H1 (cell line): Measurements from ENCODE around the gene PRPF39. TPM values are rescaled to one million over a fixed set of nuclear protein-coding genes. Genes with fewer than 3 reads are reported as not detected.
A peak's percentile ranks its signal among the peaks of the same experiment; 100 is the strongest.

Source experiments
- CTCF ChIA-PET: fragments of 300-600 bp; sonication (Branson Sonifier 250); formaldehyde crosslinking; loops from one replicate; lab custom pipeline; 2021; ENCODE audit not compliant: partially characterized antibody; lab: Charles Lee
- POLR2A ChIA-PET: fragments of 300-600 bp; sonication (Branson Sonifier 250); formaldehyde crosslinking; loops from one replicate; lab custom pipeline; 2021; ENCODE audit warnings: inconsistent platforms; ENCODE audit not compliant: partially characterized antibody; lab: Charles Lee
- DNase-seq, 2 experiments: peaks; one replicate each; pipeline versions ENCODE4 v3.0.0 to v3.0.0-alpha.2; 2010 to 2022; ENCODE audit warnings: low spot score in 2 of 2, low read depth in 1 of 2, mixed read lengths in 1 of 2
- FAIRE-seq: peaks from 2 replicates; lab custom pipeline; 2011; peaks lifted over from hg19 to GRCh38; lab: Jason Lieb, UNC
- H2AFZ ChIP-seq: 2 replicates; pipeline ENCODE4 v1.8.1; 2012; ENCODE audit warnings: low read length, inconsistent platforms
- H2AK5ac ChIP-seq: 2 replicates; pipeline ENCODE4 v1.6.1; 2013; ENCODE audit warnings: low read depth, low read length
- H2BK120ac ChIP-seq: replicated peaks from 2 replicates; pipeline ENCODE3; 2013; ENCODE audit warnings: low read depth, low read length, inconsistent platforms
- H2BK12ac ChIP-seq: 2 replicates; pipeline ENCODE4 v1.6.1; 2013; ENCODE audit warnings: low read depth, low read length
- H2BK15ac ChIP-seq: 2 replicates; pipeline ENCODE4 v1.6.1; 2013; ENCODE audit warnings: low read length
- H2BK20ac ChIP-seq: 2 replicates; pipeline ENCODE4 v1.6.1; 2013; ENCODE audit warnings: low read length
- H2BK5ac ChIP-seq: 2 replicates; pipeline ENCODE4 v1.6.1; 2013; ENCODE audit warnings: low read depth, low read length
- H3K14ac ChIP-seq: 2 replicates; pipeline ENCODE4 v1.6.1; 2013; ENCODE audit warnings: inconsistent platforms; ENCODE audit not compliant: insufficient read length
- H3K18ac ChIP-seq: 2 replicates; pipeline ENCODE4 v1.6.1; 2013; ENCODE audit warnings: low read length; ENCODE audit errors: extremely low read depth
- H3K23ac ChIP-seq: 2 replicates; pipeline ENCODE4 v1.6.1; 2013; ENCODE audit warnings: inconsistent platforms; ENCODE audit not compliant: insufficient read length
- H3K23me2 ChIP-seq: 2 replicates; pipeline ENCODE4 v1.6.1; 2013; ENCODE audit warnings: low read depth, low read length
- H3K27ac ChIP-seq: 2 replicates; pipeline ENCODE4 v1.6.1; 2011; ENCODE audit warnings: low read depth, low read length, inconsistent platforms
- H3K27me3 ChIP-seq, 4 experiments: replicated peaks in 1 of 4; 1 replicate in 1 of 4; 2 replicates in 3 of 4; pipeline versions ENCODE4 v1.6.1 to v1.8.1; 2011 to 2013; ENCODE audit warnings: low read length in 3 of 4, mild to moderate bottlenecking in 3 of 4, inconsistent platforms in 2 of 4, mixed read lengths in 2 of 4, moderate library complexity in 1 of 4; ENCODE audit not compliant: control insufficient read depth in 3 of 4, insufficient read depth in 3 of 4; ENCODE audit errors: extremely low read depth in 1 of 4
- H3K36me3 ChIP-seq, 4 experiments: 2 replicates each; pipeline versions ENCODE4 v1.6.1 to v1.8.1; 2011 to 2013; ENCODE audit warnings: mild to moderate bottlenecking in 4 of 4, low read length in 3 of 4, moderate library complexity in 2 of 4, control low read depth in 1 of 4, inconsistent platforms in 1 of 4; ENCODE audit not compliant: insufficient read depth in 4 of 4, control insufficient read depth in 2 of 4
- H3K4ac ChIP-seq: replicated peaks from 2 replicates; pipeline ENCODE3; 2013; ENCODE audit warnings: low read length, low read depth, mixed read lengths, inconsistent platforms; ENCODE audit not compliant: insufficient read length
- H3K4me1 ChIP-seq, 4 experiments: replicated peaks in 1 of 4; 1 replicate in 1 of 4; 2 replicates in 3 of 4; pipeline versions ENCODE4 v1.6.1 to v1.8.1; 2011 to 2013; ENCODE audit warnings: low read length in 3 of 4, inconsistent platforms in 2 of 4, mixed read lengths in 1 of 4; ENCODE audit not compliant: insufficient read depth in 4 of 4, control insufficient read depth in 3 of 4
- H3K4me2 ChIP-seq, 2 experiments: 2 replicates each; pipeline versions ENCODE4 v1.6.1 to v1.8.1; 2011 to 2013; ENCODE audit warnings: low read depth in 2 of 2, low read length in 2 of 2, control low read depth in 1 of 2, inconsistent platforms in 1 of 2, mild to moderate bottlenecking in 1 of 2; ENCODE audit not compliant: insufficient read depth in 1 of 2
- H3K4me3 ChIP-seq, 4 experiments: fragments of 200-600, 300-600 bp in 1 of 4; sonication (generic), shearing (Covaris generic), sonication (Bioruptor Twin) in 1 of 4; 2 replicates each; pipeline versions ENCODE4 v1.5.1 to v1.8.1; 2011 to 2016; ENCODE audit warnings: low read length in 4 of 4, low read depth in 3 of 4, control low read depth in 2 of 4, inconsistent platforms in 2 of 4, mild to moderate bottlenecking in 2 of 4, mixed read lengths in 1 of 4, moderate library complexity in 1 of 4; ENCODE audit not compliant: insufficient read depth in 2 of 4; ENCODE audit errors: extremely low read depth in 1 of 4
- H3K56ac ChIP-seq: replicated peaks from 2 replicates; pipeline ENCODE3; 2013; ENCODE audit warnings: low read depth, mild to moderate bottlenecking, mixed read lengths, low read length, inconsistent platforms; ENCODE audit not compliant: insufficient read length
- H3K79me1 ChIP-seq: 2 replicates; pipeline ENCODE4 v1.6.1; 2013; ENCODE audit warnings: low read depth, low read length, control low read depth
- H3K79me2 ChIP-seq, 2 experiments: 2 replicates each; pipeline versions ENCODE4 v1.6.1 to v1.8.1; 2012 to 2013; ENCODE audit warnings: low read length in 2 of 2, mild to moderate bottlenecking in 2 of 2, inconsistent platforms in 1 of 2; ENCODE audit not compliant: insufficient read depth in 2 of 2, control insufficient read depth in 1 of 2
- H3K9ac ChIP-seq, 4 experiments: replicated peaks in 1 of 4; 1 replicate in 1 of 4; 2 replicates in 3 of 4; pipeline versions ENCODE4 v1.6.1 to v1.8.1; 2011 to 2013; ENCODE audit warnings: low read depth in 3 of 4, low read length in 3 of 4, control low read depth in 2 of 4, mild to moderate bottlenecking in 2 of 4, moderate library complexity in 2 of 4, inconsistent platforms in 1 of 4; ENCODE audit errors: extremely low read depth in 1 of 4
- H3K9me3 ChIP-seq, 2 experiments: 2 replicates each; pipeline versions ENCODE4 v1.6.1 to v1.8.1; 2012 to 2013; ENCODE audit warnings: mild to moderate bottlenecking in 2 of 2, moderate library complexity in 2 of 2, control low read depth in 1 of 2, inconsistent platforms in 1 of 2, low read depth in 1 of 2, low read length in 1 of 2, mixed read lengths in 1 of 2; ENCODE audit not compliant: insufficient read depth in 2 of 2
- H4K20me1 ChIP-seq, 2 experiments: replicated peaks in 1 of 2; 2 replicates each; pipeline versions ENCODE3 to v1.8.1; 2011 to 2013; ENCODE audit warnings: inconsistent platforms in 2 of 2, low read length in 2 of 2, mild to moderate bottlenecking in 1 of 2; ENCODE audit not compliant: insufficient read depth in 2 of 2, control insufficient read depth in 1 of 2
- H4K5ac ChIP-seq: 2 replicates; pipeline ENCODE4 v1.6.1; 2013; ENCODE audit warnings: low read length, low read depth, mixed read lengths, inconsistent platforms; ENCODE audit not compliant: insufficient read length
- H4K8ac ChIP-seq: 2 replicates; pipeline ENCODE4 v1.8.0; 2013; ENCODE audit warnings: mild to moderate bottlenecking, moderate library complexity, low read length, inconsistent platforms; ENCODE audit not compliant: insufficient read depth; ENCODE audit errors: extremely low read depth
- H4K91ac ChIP-seq: replicated peaks from 2 replicates; pipeline ENCODE3; 2013; ENCODE audit warnings: low read length, mixed read lengths, inconsistent platforms; ENCODE audit not compliant: insufficient read length
- BACH1 ChIP-seq: IDR thresholded peaks from 2 replicates; pipeline ENCODE4 v1.6.1; 2012; ENCODE audit warnings: low read length, improper control_type of control experiment
- BRCA1 ChIP-seq: IDR thresholded peaks from 2 replicates; pipeline ENCODE4 v1.6.1; 2012; ENCODE audit warnings: low read depth, low read length, improper control_type of control experiment
- EZH2 ChIP-seq: fragments of 200-600 bp; sonication (generic); IDR thresholded peaks from 2 replicates; pipeline ENCODE4 v1.7.1; 2012; ENCODE audit warnings: low read depth, mild to moderate bottlenecking, moderate library complexity, low read length, inconsistent platforms; ENCODE audit not compliant: severe bottlenecking
- HDAC6 ChIP-seq: IDR thresholded peaks from one replicate; pipeline ENCODE4 v1.7.1; 2012; ENCODE audit warnings: low read depth, mild to moderate bottlenecking, inconsistent platforms, low read length, moderate library complexity
- KDM4A ChIP-seq: IDR thresholded peaks from one replicate; pipeline ENCODE4 v1.7.1; 2012; ENCODE audit warnings: low read depth, mild to moderate bottlenecking, moderate library complexity, low read length, inconsistent platforms; ENCODE audit not compliant: severe bottlenecking
- MAX ChIP-seq: IDR thresholded peaks from 2 replicates; pipeline ENCODE4 v1.6.1; 2012; ENCODE audit warnings: inconsistent platforms
- NANOG ChIP-seq: IDR thresholded peaks from 2 replicates; pipeline ENCODE4 v1.6.1; 2011; ENCODE audit warnings: low read length, low read depth, mild to moderate bottlenecking, inconsistent platforms; ENCODE audit not compliant: insufficient read depth, poor library complexity, severe bottlenecking
- SP1 ChIP-seq: IDR thresholded peaks from 2 replicates; pipeline ENCODE4 v1.6.1; 2011; ENCODE audit warnings: low read depth, low read length
- TCF12 ChIP-seq: IDR thresholded peaks from 2 replicates; pipeline ENCODE4 v1.6.1; 2011; ENCODE audit warnings: low read depth, mild to moderate bottlenecking, low read length
- ZNF274 ChIP-seq: IDR thresholded peaks from 2 replicates; pipeline ENCODE4 v1.7.0; 2012; ENCODE audit warnings: low read length, borderline replicate concordance; ENCODE audit errors: extremely low read depth
- WGBS, 2 experiments: shearing (Covaris generic) in 1 of 2; methylation state at CpG; one replicate each; pipeline versions ENCODE4 v1.1.6 to v1.1.7; 2013 to 2015; ENCODE audit warnings: low lambda C conversion rate in 2 of 2, mixed read lengths in 2 of 2, inconsistent platforms in 1 of 2, low coverage in 1 of 2, missing lambda C conversion rate in 1 of 2; ENCODE audit not compliant: insufficient replicate concordance in 2 of 2, insufficient coverage in 1 of 2, insufficient read length in 1 of 2; ENCODE audit errors: extremely low coverage in 1 of 2, missing lambda C conversion rate in 1 of 2; 5-methylcytosine and 5-hydroxymethylcytosine counted together
- polyA plus RNA-seq, 7 experiments: library from polyadenylated mRNA; depleted of rRNA in 3 of 7; stranded (reverse) in 5 of 7; unstranded in 2 of 7; fragments of >200 nt in 5 of 7; fragments of 200-250 nt in 2 of 7; gene quantifications; 1 replicate in 5 of 7; 2 replicates in 1 of 7; 4 replicates in 1 of 7; pipeline versions ENCODE4 v1.2.1 to v1.2.3, GENCODE V29; 2011 to 2013; ENCODE audit warnings: missing spikeins in 2 of 7, mixed read lengths in 2 of 7
- total RNA-seq: library from RNA; stranded (reverse); fragmentation: NEBNext Ultra II Directional; extraction: Animal tissue kit (Norgen Biotek cat#: 25700); gene quantifications from 2 replicates; pipeline ENCODE4 v1.2.1, GENCODE V29; 2021

The PRPF39 gene
- total and polyA plus RNA-seq, 2 of the 8 experiments (the other 6 are each of a cell fraction or from before 2014, with no cell fraction given): 22.4 to 43.3 TPM

GRCh38 chr14:45134051-45134958 lies 50.4 kb downstream of the PRPF39 start, which contains the start of gene FKBP3:
Gene FKBP3, minus strand, starts transcription at chr14:45134481. Its CDS starts 25 bp downstream, at chr14:45134456.
- Histone ChIP-seq H4K91ac (peak within 1 kb of the TSS; percentile 93), H3K36me3 (peaks cover under 1 to 14% (median 6%) of the 10 kb centered on the region in 4 experiments; a peak in 5 of 8 replicates), H3K79me1 (no peaks in the 10 kb centered on the region), H3K56ac (peak within 1 kb of the TSS; percentile 92), H3K27ac (peak within 1 kb of the TSS; percentile 97), H3K14ac (no peak within 1 kb of the TSS), H2BK12ac (peak within 1 kb of the TSS; percentile 86; the same call in 1 of the 2 replicates), H3K9me3 (no peaks in the 10 kb centered on the region), H3K18ac (peak within 1 kb of the TSS; percentile 100), H2BK5ac (peak within 1 kb of the TSS; percentile 99), H3K9ac (peak within 1 kb of the TSS; percentile 94 to 99 (median 98)), H3K4me2 (peak within 1 kb of the TSS; percentile 63 to 87), H2AFZ (peak within 1 kb of the TSS; percentile 81), H2AK5ac (no peak within 1 kb of the TSS), H3K27me3 (no peaks in the 10 kb centered on the region), H2BK15ac (peak within 1 kb of the TSS; percentile 96; the same call in 1 of the 2 replicates), H4K20me1 (peaks cover 0 to 4% of the 10 kb centered on the region in 2 experiments), H3K4me1 (peaks cover 0 to 3% (median 0%) of the 10 kb centered on the region in 4 experiments; a peak in 3 of 7 replicates), H3K23me2 (peaks cover 5% of the 10 kb centered on the region), H3K4ac (peak within 1 kb of the TSS; percentile 48), H2BK20ac (no peak within 1 kb of the TSS), H3K4me3 (peak within 1 kb of the TSS; percentile 84 to 94 (median 91)), H2BK120ac (no peak within 1 kb of the TSS), H3K23ac (no peak within 1 kb of the TSS), H4K5ac (peak within 1 kb of the TSS; percentile 98), H4K8ac (peak within 1 kb of the TSS; percentile 100; the same call in 1 of the 2 replicates), H3K79me2 (peaks cover 4 to 76% of the 10 kb centered on the region in 2 experiments; a peak in 3 of 4 replicates)
- CTCF ChIA-PET: interaction anchor here (0.9 to 1.8 kb wide), 4 partner anchors 27 to 220 kb away, joined by 3 to 7 read pairs (median 3); partner anchors contain the start of gene MIS18BP1
- POLR2A ChIA-PET: interaction anchor here (0.6 to 2.1 kb wide), 15 partner anchors 12 to 222 kb away, joined by 3 to 10 read pairs (median 3); partner anchors contain the start of genes KLHL28, MIS18BP1 and TOGARAM1
- DNase-seq: peak; percentile 87 to 94
- 1% methylated on average over 52 of the region's 53 CpGs; no CpG with 5 or more reads in 1 of the 2 experiments for WGBS, 2 experiments
- peak; percentile 85 for FAIRE-seq
- no peak for TF ChIP-seq NANOG
- no peak for TF ChIP-seq KDM4A
- no peak for TF ChIP-seq TCF12
- no peak for TF ChIP-seq ZNF274
- peak; percentile 95 for TF ChIP-seq SP1
- TF ChIP-seq MAX: peak; percentile 46; the same call in 1 of the 2 replicates
- TF ChIP-seq HDAC6: no peak
- TF ChIP-seq BACH1: no peak
- no peak for TF ChIP-seq EZH2
- 0 out of 2 replicates have a peak, but pooled peaks have one; percentile 4 for TF ChIP-seq BRCA1
